ENCODE measurements around the gene TENM4. TPM values are rescaled to one million over a fixed set of nuclear protein-coding genes. Genes with fewer than 3 reads are reported as not detected.

The TENM4 gene
- total RNA-seq, 4 donors from 2014 or later, result 0.88 to 61.5 (median 4.0) TPM

DNA sequence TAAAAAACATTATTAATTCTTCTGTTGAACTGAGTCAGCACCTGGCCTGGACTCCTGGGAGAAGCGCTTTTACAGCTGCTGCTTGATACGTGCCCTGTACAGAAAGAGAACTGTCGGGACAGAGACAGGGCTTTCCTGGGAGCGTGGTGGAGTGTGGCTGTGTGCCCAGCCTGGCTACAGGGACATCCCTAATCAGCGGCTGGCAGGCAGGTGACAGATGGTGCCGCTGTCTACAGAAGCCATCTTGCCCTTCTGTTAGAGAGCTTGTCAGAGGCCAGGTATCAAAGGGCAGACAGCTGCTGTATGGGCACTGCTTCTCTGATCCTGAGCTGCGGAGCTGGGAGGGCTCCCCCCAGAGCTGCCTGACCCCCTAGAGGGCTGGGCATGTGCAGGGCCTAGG lies 361.8 kb downstream of the TENM4 start:
- Histone ChIP-seq H3K4me1 (no peaks in the 10 kb centered on the region), H3K36me3 (no peaks in the 10 kb centered on the region), H3K27me3 (no peaks in the 10 kb centered on the region), H3K27ac (no peak overlapping the region), H3K4me3 (no peak overlapping the region), H3K9me3 (no peaks in the 10 kb centered on the region)
- TF ChIP-seq, protein P1, sequence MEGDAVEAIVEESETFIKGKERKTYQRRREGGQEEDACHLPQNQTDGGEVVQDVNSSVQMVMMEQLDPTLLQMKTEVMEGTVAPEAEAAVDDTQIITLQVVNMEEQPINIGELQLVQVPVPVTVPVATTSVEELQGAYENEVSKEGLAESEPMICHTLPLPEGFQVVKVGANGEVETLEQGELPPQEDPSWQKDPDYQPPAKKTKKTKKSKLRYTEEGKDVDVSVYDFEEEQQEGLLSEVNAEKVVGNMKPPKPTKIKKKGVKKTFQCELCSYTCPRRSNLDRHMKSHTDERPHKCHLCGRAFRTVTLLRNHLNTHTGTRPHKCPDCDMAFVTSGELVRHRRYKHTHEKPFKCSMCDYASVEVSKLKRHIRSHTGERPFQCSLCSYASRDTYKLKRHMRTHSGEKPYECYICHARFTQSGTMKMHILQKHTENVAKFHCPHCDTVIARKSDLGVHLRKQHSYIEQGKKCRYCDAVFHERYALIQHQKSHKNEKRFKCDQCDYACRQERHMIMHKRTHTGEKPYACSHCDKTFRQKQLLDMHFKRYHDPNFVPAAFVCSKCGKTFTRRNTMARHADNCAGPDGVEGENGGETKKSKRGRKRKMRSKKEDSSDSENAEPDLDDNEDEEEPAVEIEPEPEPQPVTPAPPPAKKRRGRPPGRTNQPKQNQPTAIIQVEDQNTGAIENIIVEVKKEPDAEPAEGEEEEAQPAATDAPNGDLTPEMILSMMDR (IDR thresholded peaks at IDR 0.05), result no peak
- no peak for TF ChIP-seq POLR2A (IDR thresholded peaks at IDR 0.05)
- intact Hi-C loops (cut with DNase I; ENCODE audit: low total_unique reads), result no loop called here
- no peak for DNase-seq

DNA sequence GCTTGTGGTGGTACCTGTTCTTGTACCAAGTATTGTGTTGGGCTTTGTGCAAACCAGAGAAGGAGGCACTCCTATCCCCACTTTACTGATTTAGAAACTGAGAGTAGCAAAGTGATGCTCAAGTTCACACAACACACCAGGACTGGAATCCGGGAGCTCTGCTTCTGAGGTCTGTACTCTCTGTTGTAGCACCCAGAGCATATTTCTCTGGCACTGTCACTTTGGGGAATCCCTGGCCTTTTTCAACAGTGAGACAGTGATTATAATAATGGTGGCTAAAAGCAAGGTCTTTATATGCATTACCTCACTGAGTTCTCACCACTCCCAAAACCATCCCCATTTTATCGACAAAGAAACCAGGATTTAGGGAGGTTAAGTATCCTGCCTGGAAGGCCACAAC lies 362.4 kb downstream of the TENM4 start:
- Histone ChIP-seq H3K27me3 (no peaks in the 10 kb centered on the region), H3K9me3 (no peaks in the 10 kb centered on the region), H3K4me3 (no peak overlapping the region), H3K36me3 (no peaks in the 10 kb centered on the region), H3K4me1 (no peaks in the 10 kb centered on the region), H3K27ac (no peak overlapping the region)
- DNase-seq, result no peak
- TF ChIP-seq POLR2A (IDR thresholded peaks at IDR 0.05), result no peak
- TF ChIP-seq, protein P1 (IDR thresholded peaks at IDR 0.05), result no peak
- intact Hi-C loops (cut with DNase I; ENCODE audit: low total_unique reads), result no loop called here

DNA sequence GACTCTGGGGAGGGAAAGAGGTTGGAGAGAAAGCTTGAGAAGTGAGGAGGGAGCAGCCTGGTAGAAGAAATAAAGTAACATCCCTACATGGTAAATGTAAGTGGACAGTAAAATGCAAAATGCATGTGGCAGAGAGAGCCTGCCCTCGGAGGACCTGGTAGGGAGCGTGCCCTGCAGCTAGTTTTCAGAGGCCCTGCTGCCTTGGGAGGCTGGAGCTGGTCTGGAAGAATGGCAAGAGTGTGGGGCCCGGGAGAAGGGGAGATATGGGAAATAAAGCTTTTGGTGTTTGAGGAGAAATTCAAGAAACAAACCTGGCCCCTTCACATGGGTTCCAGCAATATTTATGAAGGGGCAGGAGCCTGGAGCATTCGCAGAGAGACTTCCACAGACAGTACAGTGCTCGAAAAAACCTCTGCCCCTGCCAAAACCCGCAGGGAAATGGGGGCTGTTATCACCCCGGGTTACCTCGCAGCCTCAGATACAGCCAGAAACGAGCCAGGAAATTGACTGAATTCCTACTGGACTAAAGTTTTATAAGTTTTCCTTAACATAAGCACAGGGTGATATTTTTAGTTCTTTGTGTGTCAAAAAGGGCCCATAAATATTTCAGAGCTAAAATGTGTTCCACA lies 363.0 kb downstream of the TENM4 start:
- no peak for TF ChIP-seq POLR2A (IDR thresholded peaks at IDR 0.05)
- TF ChIP-seq, protein P1 (IDR thresholded peaks at IDR 0.05), result no peak
- DNase-seq, result no peak
- intact Hi-C loops (cut with DNase I; ENCODE audit: low total_unique reads), result no loop called here

DNA sequence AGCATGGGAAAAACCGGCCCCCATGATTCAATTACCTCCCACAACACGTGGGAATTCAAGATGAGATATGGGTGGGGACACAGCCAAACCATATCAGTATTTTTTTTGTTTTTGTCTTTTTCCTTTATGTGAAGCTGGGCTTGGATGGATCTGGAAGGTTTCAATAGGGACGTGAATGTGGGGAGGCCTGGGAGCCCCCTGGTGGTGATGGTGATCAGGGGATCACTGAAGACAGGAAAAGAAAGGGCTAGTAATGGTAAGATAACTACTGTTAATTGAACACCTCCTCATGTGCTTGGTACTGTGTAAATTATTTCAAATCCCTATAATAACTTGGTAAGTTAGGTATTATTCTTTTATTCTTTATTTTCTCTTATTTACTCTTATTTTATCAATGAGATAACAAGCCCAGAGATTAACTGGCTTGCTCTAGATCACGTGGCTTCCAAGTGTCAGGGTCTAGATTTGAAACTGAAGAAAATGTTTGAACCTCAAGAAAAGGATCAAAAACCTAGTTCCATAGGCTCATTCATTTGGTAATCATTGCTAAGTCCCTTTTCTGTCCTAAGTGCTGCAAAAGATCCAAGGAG lies 364.2 kb downstream of the TENM4 start:
- Histone ChIP-seq H3K9me3 (no peaks in the 10 kb centered on the region), H3K4me3 (no peak overlapping the region), H3K36me3 (no peaks in the 10 kb centered on the region), H3K27me3 (no peaks in the 10 kb centered on the region), H3K4me1 (no peaks in the 10 kb centered on the region), H3K27ac (no peak overlapping the region)
- TF ChIP-seq, protein P1 (IDR thresholded peaks at IDR 0.05), result peak; percentile 33 to 48 (median 46)
- TF ChIP-seq POLR2A (IDR thresholded peaks at IDR 0.05), result no peak
- intact Hi-C loops (cut with DNase I; ENCODE audit: low total_unique reads), result no loop called here
- DNase-seq, result peak; percentile 38 to 47

More for the DNA sequence above, 363.0 kb downstream of the TENM4 start:
- H3K4me3 ChIP-seq, result no peak overlapping the region
- H3K36me3 ChIP-seq, result no peaks in the 10 kb centered on the region
- no peak overlapping the region for H3K27ac ChIP-seq
- H3K4me1 ChIP-seq, result no peaks in the 10 kb centered on the region
- H3K9me3 ChIP-seq, result no peaks in the 10 kb centered on the region
- H3K27me3 ChIP-seq, result no peaks in the 10 kb centered on the region

DNA sequence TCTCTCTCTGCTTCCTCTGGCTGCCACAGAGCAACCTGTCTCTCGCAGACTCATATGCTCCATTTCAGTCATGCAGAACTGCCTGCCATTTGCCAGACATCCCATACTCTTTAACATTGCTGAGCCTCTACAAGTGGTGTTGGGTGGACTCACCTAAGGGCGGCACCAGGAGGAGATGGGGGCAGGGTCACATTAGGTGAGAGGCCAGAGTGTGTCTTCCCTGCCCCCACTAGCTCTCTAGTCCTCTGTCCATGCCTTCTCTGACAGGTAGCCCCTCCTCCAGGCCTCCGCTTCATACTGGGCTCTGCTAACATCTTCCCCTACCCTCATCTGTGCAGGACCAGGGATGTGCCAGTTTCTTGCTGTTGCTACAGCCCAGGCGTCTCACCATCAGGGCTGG lies 366.3 kb downstream of the TENM4 start:
- H3K4me3 ChIP-seq, result no peak overlapping the region
- intact Hi-C loops (cut with DNase I; ENCODE audit: low total_unique reads), result no loop called here
- H3K36me3 ChIP-seq, result no peaks in the 10 kb centered on the region
- no peaks in the 10 kb centered on the region for H3K9me3 ChIP-seq
- TF ChIP-seq, protein P1 (IDR thresholded peaks at IDR 0.05), result no peak
- TF ChIP-seq POLR2A (IDR thresholded peaks at IDR 0.05), result no peak
- DNase-seq, result no peak
- no peaks in the 10 kb centered on the region for H3K27me3 ChIP-seq
- no peak overlapping the region for H3K27ac ChIP-seq
- H3K4me1 ChIP-seq, result no peaks in the 10 kb centered on the region

All from uterus (tissue), 4 donors.